Gastroesophageal sphincter (tissue), 3 donors: ENCODE measurements around the gene TGIF1.

Experiments
- EP300 ChIP-seq: sonication (generic); formaldehyde crosslinking; IDR thresholded peaks from one replicate; pipeline ENCODE4 v1.6.1; 2017; ENCODE audit warnings: antibody characterized with exemption, mild to moderate bottlenecking
- TF ChIP-seq, protein P1 (sequence below), 4 experiments: fragments of 200-600 bp in 2 of 4; fragments of 450-650 bp in 2 of 4; sonication (generic) in 1 of 4; IDR thresholded peaks; one replicate each; pipeline ENCODE4 v1.5.1; 2017 to 2019; ENCODE audit warnings: antibody characterized with exemption in 4 of 4, mild to moderate bottlenecking in 2 of 4, moderate library complexity in 2 of 4

DNA sequence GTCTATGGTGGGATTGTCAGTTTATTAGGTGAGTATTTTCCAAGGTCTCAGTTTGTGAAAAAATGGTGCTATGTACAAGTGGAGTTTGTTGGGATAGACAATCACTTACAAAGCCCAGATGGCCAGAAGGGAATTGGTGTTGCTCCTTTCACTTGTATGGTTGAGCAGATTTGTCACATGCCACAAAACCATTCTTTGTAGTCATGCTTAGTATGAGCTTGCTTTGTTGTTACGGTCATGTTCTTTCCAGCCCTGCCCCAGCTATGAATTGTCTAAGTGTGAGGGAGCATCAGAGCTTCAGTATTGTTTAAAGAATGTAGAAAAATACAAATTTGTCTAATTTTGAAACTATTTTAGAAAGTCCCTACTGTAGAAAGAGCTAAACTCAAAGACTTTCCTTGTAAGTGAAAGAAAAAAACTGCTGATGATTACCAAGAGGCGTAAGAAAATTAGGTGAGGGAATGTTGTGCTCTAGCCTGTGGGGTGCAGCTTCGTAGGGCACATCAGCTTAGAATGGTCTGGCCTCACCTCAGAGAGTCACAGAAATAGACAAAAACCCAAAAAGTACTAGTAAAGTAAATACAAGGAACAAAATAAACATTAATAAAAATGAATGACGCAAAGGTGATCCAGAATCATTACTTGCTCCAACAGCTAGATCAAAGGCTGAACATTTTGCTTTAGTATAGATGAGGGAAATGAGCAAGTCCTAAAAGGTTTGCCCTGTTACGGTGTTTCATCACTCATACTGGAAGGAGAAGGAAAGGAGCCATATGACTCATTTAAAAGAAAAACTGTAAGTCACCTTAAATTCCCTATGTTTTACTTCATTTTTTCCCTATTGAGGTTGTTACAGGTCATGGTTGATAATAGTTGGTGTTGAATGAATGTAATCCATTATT, 9.2 kb downstream of the TGIF1 start:
- TF ChIP-seq, protein P1, sequence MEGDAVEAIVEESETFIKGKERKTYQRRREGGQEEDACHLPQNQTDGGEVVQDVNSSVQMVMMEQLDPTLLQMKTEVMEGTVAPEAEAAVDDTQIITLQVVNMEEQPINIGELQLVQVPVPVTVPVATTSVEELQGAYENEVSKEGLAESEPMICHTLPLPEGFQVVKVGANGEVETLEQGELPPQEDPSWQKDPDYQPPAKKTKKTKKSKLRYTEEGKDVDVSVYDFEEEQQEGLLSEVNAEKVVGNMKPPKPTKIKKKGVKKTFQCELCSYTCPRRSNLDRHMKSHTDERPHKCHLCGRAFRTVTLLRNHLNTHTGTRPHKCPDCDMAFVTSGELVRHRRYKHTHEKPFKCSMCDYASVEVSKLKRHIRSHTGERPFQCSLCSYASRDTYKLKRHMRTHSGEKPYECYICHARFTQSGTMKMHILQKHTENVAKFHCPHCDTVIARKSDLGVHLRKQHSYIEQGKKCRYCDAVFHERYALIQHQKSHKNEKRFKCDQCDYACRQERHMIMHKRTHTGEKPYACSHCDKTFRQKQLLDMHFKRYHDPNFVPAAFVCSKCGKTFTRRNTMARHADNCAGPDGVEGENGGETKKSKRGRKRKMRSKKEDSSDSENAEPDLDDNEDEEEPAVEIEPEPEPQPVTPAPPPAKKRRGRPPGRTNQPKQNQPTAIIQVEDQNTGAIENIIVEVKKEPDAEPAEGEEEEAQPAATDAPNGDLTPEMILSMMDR (IDR thresholded peaks at IDR 0.05), result no peak
- TF ChIP-seq EP300, result no peak
